ENCODE measurements around the gene PLPP1.
A peak's percentile ranks its signal among the peaks of the same experiment; 100 is the strongest.

The PLPP1 gene

DNA sequence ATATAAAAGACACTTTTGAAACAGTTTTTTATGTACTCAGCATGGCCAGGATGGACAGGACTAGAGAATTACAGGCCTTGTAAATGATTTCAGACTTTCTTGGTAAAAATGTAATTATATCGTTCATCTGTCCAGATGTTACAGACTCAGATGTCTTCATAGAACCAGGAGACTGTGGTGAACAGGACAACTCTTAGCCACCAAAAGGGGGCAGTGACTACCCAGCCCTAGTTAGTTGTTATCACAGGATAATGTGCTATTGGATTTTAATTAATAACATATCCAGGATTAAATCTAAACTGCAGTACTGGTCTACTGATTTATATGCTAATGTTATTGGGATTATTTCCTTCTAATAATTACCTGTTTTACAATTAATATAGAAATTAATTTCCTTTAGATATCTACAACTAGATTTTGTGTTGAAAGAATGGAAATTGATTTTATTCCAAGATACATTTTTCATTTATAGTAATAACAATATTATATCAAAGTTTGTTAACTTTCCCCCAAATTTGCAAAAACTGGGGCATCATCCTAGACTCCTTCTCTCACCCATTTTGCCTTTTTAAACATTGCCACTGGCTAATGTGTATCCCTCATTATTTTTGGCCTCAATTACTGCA is 127.6 kb downstream of the PLPP1 start:
- peak; percentile 78 for TF ChIP-seq CTCF (IDR thresholded peaks at IDR 0.05; ENCODE audit: low read depth, low read length)
- peaks cover 40% of the 10 kb centered on the region for H3K36me3 ChIP-seq
- no peaks in the 10 kb centered on the region for H3K9me3 ChIP-seq
- H3K4me3 ChIP-seq (ENCODE audit: low read depth, low read length) = no peak overlapping the region
- peaks cover 6% of the 10 kb centered on the region for H3K4me1 ChIP-seq
- peak; percentile 30 for DNase-seq
- no peaks in the 10 kb centered on the region for H3K27me3 ChIP-seq

GRCh38 chr5:55406292-55406691 is 128.5 kb downstream of the PLPP1 start:
- Histone ChIP-seq H3K4me3 (ENCODE audit: low read depth, low read length) (no peak overlapping the region), H3K27me3 (no peaks in the 10 kb centered on the region), H3K36me3 (peaks cover 46% of the 10 kb centered on the region), H3K9me3 (no peaks in the 10 kb centered on the region), H3K4me1 (peaks cover 6% of the 10 kb centered on the region)
- DNase-seq = no peak
- no peak for TF ChIP-seq CTCF (IDR thresholded peaks at IDR 0.05; ENCODE audit: low read depth, low read length)

GRCh38 chr5:55402199-55402598 is 132.6 kb downstream of the PLPP1 start:
- H3K9me3 ChIP-seq = no peaks in the 10 kb centered on the region
- peaks cover 6% of the 10 kb centered on the region for H3K4me1 ChIP-seq
- H3K36me3 ChIP-seq = peaks cover 49% of the 10 kb centered on the region
- no peak overlapping the region for H3K4me3 ChIP-seq (ENCODE audit: low read depth, low read length)
- no peaks in the 10 kb centered on the region for H3K27me3 ChIP-seq
- TF ChIP-seq CTCF (IDR thresholded peaks at IDR 0.05; ENCODE audit: low read depth, low read length) = peak; percentile 41
- no peak for DNase-seq

DNA sequence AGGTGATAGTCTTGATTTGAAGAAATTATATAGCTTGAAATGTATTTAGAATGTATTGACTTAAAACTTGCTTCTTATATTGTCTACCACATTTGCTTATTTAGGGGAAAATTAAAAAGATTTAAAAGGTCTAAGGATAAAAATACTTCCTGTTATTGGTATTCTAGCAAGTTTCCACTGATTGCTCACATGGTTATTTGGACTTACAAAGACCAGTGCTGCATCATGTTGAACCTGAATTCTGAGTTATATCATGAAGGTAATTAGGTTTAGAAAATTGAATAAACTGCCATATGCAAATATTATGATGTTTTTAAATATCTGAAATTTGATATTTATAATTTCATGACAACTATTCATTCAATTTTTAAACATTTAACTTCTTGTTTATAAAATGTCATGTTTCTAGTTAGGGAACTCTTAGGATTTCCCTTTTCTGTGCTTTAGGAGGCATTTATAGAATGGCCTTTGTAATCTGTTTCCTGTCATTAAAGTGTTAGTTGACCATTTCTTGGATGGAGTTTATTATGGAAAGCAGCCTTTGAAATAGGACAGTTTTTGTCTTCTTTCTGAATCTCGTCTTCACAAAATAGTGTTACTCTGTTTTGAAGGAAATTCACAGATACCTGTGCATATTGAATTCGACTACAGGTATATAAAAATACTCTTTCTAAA is 141.1 kb downstream of the PLPP1 start:
- peaks cover 68% of the 10 kb centered on the region for H3K36me3 ChIP-seq
- DNase-seq = no peak
- H3K9me3 ChIP-seq = no peaks in the 10 kb centered on the region
- H3K4me1 ChIP-seq = peaks cover 6% of the 10 kb centered on the region
- H3K27me3 ChIP-seq = no peaks in the 10 kb centered on the region
- no peak for TF ChIP-seq CTCF (IDR thresholded peaks at IDR 0.05; ENCODE audit: low read depth, low read length)
- no peak overlapping the region for H3K4me3 ChIP-seq (ENCODE audit: low read depth, low read length)

- H3K36me3 ChIP-seq = peaks cover 67% of the 10 kb centered on the region
- no peaks in the 10 kb centered on the region for H3K9me3 ChIP-seq
- TF ChIP-seq CTCF (IDR thresholded peaks at IDR 0.05; ENCODE audit: low read depth, low read length) = no peak
Measured at GRCh38 chr5:55392669-55393068, 142.1 kb downstream of the PLPP1 start.

GRCh38 chr5:55391707-55392106 is 143.1 kb downstream of the PLPP1 start:
- TF ChIP-seq CTCF (IDR thresholded peaks at IDR 0.05; ENCODE audit: low read depth, low read length) = no peak
- Histone ChIP-seq H3K36me3 (peaks cover 66% of the 10 kb centered on the region), H3K4me3 (ENCODE audit: low read depth, low read length) (no peak overlapping the region), H3K9me3 (no peaks in the 10 kb centered on the region), H3K4me1 (peaks cover 6% of the 10 kb centered on the region), H3K27me3 (no peaks in the 10 kb centered on the region)
- DNase-seq = no peak

More at GRCh38 chr5:55392669-55393068, 142.1 kb downstream of the PLPP1 start:
- no peak for DNase-seq
- Histone ChIP-seq H3K27me3 (no peaks in the 10 kb centered on the region), H3K4me3 (ENCODE audit: low read depth, low read length) (no peak overlapping the region), H3K4me1 (peaks cover 6% of the 10 kb centered on the region)

All from BE2C (cell line).